HPDE6-E6E7 (cell line): Measurements from ENCODE around the gene CLASP1.
"Not testable (repeated sequence)": the region's sequence is repeated elsewhere in the genome, so short reads cannot be mapped to it uniquely, and the experiment has no call there.

Source experiments
- DNase-seq: peaks from one replicate; pipeline ENCODE4 v3.0.0; 2011; ENCODE audit warnings: missing footprints; ENCODE audit errors: extremely low spot score

The CLASP1 gene

DNA sequence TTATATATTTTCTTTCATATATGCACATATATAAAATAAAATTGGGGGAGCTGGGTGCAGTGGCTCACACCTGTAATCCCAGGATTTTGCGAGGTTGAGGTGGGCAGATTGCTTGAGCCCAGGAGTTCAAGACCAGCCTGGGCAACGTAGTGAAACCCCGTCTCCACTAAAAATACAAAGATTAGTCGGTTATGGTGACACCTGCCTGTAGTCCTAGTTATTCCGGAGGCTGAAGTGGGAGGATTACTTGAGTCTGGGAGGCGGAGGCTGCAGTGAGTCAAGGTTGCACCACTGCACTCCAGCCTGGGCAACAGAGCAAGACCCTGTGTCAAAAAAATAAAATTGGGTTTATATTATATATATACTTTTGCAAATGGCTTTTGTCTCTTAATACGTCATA is 324.7 kb downstream of the CLASP1 start:
- DNase-seq, result no peak

DNA sequence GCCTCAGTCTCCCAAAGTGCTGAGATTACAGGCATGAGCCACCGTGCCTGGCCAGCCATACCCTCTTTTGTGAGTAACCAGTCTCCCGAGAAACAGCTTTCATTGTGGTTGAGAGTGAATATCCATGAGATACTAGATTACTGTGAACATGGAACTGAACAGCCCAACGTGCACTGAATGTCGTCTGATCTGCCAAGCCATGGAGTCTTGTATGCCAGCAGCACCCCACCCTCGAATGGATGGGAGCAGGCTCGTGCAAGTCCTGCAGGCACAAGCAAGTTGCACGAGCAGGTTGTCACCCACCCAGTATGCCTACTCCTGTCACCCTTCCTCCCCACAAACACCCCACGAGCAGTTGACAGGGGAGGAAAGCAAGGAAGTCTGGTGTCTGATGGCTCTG is 327.8 kb downstream of the CLASP1 start:
- DNase-seq, result no peak

DNA sequence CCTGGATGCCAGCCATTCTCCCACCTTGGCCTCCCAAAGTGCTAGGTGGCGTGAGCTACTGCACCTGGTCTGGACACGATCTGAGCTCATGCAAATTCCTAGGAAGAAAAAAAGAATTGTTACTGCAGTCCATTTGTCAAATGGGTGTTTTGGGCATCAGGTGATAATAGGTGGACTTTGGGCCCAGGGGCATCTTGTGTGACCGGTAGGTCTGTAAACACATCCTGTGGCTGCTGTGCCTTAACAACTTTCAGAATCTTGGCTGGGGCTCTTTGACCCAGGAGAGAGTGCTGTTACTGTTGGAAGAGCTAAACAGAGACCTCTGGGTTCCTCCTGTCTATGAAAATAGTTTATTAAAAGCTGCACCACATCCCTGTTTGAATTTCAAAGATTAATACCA is 329.3 kb downstream of the CLASP1 start:
- no peak for DNase-seq

DNA sequence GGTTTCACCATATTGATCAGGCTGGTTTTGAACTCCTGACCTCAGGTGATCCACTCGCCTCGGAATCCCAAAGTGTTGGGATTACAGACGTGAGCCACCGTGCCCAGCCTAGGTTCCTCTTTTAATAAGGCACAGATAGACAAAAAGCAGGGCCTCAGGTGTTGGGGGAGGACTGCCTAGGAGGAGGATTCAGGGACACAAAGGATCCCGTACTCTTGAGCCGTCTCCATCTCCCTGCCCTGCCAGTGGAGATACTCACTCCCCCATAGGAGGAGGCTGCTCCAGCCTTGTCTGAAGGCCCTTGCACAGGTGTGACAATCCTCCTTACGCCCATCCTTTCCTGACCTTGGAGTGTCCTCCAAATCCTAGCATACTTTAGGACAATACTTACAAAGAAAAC is 332.3 kb downstream of the CLASP1 start:
- DNase-seq, result no peak

DNA sequence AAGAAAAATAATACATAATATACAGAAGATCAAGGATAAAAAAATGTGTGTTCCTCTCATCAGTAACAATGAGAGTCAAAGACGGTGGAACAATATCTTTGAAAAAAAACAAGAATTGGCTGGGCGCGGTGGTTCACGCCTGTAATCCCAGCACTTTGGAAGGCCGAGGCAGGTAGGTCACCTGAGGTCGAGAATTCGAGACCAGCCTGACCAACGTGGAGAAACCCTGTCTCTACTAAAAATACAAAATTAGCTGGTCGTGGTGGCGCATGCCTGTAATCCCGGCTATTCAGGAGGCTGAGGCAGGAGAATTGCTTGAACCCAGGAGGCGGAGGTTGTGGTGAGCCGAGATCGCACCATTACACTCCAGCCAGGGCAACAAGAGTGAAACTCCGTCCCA is 335.6 kb downstream of the CLASP1 start:
- DNase-seq, result not testable (repeated sequence)

- peak; percentile 29 for DNase-seq
These were observed 339.5 kb downstream of the CLASP1 start for GRCh38 chr2:121309801-121310200.

DNA sequence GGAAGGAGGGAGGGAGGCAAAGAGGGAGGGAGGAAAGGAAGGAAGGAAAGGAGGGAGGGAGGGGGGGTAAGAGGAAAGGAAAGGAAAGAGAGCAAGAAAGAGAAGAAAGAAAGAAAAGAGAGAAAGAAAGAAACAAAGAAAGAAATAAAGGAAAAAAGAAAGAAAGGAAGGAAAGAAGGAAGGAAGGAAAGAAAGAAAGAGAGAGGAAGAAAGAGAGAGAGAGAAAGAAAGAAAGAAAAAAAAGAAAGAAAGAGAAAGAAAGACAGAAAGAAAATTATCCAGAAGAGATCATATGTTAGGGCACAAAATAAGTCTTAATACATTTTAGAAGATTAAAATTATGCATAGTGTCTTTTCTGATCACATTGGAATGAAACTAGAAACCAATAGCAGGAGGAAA is 339.9 kb downstream of the CLASP1 start:
- no peak for DNase-seq

DNA sequence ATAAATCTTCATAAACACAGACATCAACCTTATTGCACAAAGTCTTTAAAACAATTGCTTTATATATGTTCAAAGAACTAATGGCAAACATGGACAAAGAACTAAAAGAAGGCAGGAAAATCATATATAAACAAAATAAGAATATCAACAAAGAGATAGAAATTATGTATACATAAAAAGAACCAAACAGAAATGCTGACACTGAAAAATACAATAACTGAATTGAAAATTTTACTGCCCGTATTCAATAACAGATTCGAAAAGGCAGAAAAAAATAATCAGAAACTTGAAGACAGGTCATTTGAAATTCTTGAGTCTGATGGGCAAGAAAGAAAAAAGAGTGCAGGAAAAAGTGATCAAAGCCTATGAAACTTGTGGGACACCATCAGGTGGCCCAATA is 342.2 kb downstream of the CLASP1 start:
- DNase-seq, result no peak

GRCh38 chr2:121304941-121305340 is 344.3 kb downstream of the CLASP1 start:
- DNase-seq, result no peak

DNA sequence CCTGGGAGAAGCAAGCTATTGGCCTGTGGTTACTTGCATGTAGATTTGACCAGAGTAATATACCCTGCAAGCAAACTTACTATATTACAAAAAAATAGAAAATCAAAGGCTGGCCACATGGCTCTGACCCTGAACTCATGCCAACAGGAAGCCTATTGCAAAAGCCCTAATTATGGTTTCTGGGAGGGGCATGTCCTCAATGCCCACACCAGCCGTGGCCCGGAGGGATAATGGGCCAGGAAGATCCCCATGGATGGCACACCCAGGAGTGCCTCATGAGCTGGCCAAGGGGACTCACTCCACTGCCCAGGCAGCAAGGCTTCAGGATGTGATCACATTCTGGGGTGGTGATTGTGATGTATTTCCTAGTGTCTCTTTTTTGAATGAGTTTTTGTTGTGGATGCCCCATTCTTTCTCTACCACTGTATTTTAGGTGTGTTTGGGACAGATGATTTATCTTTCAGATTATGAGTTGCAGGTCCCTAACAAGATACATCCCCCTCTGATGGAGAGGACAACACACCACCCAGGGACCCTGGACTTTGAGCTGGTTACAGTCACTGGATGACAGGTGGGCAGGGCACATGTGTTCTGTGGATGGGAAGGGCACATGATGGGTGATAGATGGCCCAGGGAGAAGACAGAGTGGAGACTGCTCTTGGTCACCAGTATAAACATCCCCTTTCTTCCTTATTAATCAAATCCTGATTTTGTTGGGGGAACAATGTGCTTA is 345.6 kb downstream of the CLASP1 start:
- no peak for DNase-seq

- DNase-seq, result not testable (repeated sequence)
These were observed 348.1 kb downstream of the CLASP1 start for GRCh38 chr2:121301190-121301589.

DNA sequence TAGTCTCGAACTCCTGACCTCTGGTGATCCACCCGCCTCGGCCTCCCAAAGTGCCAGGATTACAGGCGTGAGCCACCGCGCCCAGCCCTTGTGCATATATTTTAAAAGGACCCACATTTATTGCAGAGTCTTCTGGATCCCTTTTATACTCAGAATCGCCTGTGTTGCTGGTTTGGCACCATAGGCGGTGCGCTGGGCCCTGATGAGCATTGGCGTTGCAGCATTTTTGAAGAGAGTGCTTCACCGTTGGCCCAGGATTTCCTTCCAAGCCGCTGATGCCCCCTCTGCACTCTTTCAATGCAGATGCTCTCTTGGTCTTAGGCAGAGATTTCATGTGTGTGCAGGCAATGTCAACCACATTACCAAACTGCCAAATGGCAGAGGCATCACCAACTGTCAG is 350.8 kb downstream of the CLASP1 start:
- DNase-seq, result no peak

DNA sequence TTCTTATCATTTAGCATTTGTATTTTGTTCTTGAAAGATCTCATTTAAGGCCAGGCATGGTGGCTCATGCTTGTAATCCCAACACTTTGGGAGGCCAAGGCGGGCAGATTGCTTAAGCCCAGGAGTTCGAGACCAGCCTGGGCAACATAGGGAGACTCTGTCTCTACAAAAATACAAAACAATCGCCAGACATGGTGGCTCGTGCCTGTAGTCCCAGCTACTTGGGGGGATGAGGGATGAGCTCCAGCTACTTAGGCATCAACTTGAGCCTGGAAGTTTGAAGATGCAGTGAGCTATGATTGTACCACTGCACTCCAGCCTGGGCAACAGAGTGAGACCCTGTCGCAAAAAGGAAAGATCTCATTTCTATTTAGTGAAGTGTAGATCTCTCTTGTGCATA is 351.4 kb downstream of the CLASP1 start:
- not testable (repeated sequence) for DNase-seq

- DNase-seq, result peak; percentile 60
These were observed 351.9 kb downstream of the CLASP1 start for GRCh38 chr2:121297217-121297830.

DNA sequence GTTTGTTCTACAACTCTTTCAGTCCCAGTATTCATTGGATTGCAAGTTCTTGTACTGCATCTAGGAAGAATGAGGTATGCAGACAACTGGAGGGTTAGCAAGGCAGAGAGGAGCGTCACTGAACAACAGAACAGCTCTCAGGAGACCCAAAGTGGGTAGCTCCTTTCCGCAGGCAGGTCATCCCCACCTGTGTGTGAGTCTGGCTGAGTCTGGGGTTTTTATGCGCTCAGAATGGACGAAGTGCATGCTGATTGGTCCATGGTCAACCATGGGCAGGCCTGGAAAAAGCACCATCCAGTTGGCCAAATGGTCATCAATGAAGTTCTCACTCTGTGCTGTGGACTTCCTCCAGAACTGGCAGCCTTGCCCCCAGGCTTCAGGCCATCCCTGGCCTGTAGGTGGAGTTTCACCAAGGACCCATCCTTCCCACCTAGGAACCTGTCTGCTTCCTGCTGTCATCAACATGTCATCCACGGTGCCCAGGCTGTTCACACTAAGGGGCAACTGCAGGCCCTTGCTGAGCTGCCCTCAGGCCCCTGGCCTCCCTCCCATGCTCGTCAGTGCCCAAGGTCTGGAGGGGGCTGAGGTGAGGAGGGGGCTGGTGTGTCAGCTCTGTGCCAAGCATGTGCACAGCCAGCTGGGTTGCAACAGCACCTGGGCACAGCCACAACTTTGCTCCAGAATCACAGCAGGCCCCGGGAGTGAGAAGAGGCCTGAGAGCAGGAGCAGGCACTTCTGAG is 353.2 kb downstream of the CLASP1 start:
- no peak for DNase-seq

DNA sequence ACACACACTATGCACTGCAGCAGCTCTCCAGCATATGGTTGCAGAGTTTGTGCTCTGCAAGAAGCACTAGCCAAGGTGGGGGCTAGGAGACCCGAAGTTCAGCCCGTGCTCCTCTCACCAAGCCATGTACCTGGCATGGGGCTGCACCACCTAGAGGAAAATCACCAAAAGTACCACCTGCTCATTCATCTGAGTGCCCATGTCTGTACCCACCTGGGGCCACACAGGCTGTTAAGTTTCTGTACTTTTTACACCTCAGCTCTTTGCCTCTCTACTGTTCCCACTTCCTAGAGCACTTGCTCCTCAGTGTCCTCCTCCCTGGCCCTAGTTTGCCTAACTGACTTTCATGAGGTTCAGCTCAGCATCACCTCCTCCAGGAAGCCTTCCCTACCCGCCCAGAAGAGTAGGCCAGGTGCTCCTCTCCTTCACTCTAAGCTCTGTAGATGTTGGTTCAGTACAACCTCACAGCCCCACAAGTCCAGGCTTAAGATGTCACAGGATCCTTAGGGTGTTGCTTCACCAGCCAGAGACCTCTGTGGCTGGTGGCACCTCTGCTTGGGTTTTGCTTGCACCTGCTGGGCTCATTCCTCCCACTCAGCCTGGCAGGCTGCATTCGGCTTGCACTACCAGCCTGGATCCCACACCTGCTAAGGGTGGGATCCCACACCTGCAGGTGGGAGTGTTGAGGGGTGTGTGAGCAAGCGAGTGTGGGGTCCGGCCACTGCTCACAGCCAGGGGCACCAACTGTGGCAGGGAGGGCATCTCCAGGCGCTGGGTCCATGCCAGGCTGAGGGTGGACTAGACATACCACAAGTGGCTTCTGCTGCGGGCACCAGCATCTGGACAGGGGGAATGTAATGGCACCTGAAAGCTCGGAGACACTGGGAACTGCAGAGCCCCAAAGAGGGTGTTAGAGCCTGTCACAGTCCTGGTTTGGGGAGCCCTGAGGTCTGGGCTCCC is 354.1 kb downstream of the CLASP1 start:
- no peak for DNase-seq

DNA sequence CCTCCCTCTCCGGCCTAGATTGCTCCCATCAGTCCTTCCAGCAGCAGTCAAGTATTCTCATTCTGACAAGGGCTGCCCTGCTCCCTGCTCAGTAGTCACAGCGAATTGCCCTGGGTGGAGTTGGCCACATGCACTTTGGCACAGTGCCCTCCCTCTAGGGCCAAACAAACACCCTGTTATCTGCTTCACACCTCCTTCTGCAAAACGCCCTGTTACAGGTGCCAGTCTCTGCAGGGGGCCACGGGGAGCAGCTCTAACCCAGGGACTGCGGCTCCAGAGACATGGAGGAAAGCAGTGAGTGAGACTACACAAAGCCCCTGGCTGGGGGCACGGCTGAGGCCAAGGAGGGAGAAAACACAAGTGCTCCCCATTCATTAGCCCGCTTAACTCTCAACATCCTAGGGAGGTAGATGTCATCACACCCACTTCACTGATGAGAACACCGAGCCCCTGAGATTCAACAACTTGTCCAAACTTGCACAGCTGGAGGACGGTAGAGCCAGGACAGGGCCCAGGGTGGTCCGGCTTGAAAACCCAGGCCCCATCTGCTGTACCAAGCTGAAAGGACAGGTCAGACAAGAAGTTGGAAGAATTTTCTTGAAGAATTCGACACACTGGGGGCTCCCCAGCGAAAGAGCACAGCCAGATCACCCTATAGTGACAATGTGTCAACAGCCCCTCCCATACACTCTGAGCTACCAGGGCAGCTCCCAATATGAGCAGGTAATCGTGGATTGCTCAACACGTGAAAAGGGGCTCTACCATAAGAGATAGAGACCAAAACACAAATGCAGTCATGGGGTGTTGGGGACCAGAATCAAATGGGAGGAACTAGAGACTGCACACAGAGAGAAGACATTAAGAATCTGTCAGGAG is 355.6 kb downstream of the CLASP1 start:
- DNase-seq, result no peak

DNA sequence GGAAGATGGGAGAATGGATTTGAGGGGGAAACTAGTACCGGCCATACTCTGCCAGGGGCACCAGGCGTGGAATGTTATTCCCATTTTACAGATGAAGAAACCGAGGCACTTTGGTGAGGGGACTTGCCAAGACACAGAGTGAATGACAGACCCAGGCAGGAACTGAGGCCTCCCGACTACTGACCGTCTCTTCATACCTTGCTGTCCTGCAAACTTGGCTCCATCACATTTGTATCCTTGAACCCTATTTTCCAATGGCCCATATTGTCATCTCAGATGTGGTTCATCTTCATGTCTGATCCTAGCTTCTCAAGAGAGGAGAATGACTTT is 358.0 kb downstream of the CLASP1 start:
- DNase-seq, result no peak

GRCh38 chr2:121289271-121289670 is 360.0 kb downstream of the CLASP1 start:
- no peak for DNase-seq

GRCh38 chr2:121288454-121289231 is 360.6 kb downstream of the CLASP1 start:
- DNase-seq, result no peak
